Suprapubic skin (tissue), 4 donors: Measurements from ENCODE around the gene RNASE8. TPM values are rescaled to one million over a fixed set of nuclear protein-coding genes. Genes with fewer than 3 reads are reported as not detected.

Source experiments
- DNase-seq, 2 donors: peaks; one replicate each; pipeline ENCODE4 v3.0.0-alpha.2; 2019; ENCODE audit warnings: low spot score in 2 of 2
- H3K27ac ChIP-seq: fragments of 200-600 bp; sonication (generic); one replicate; pipeline ENCODE4 v1.5.1; 2019
- H3K27me3 ChIP-seq: fragments of 200-600 bp; sonication (generic); one replicate; pipeline ENCODE4 v1.5.1; 2019
- H3K36me3 ChIP-seq: fragments of 200-600 bp; sonication (generic); one replicate; pipeline ENCODE4 v1.5.1; 2019
- H3K4me1 ChIP-seq: fragments of 200-600 bp; sonication (generic); one replicate; pipeline ENCODE4 v1.5.1; 2019
- H3K4me3 ChIP-seq: fragments of 200-600 bp; sonication (generic); one replicate; pipeline ENCODE4 v1.5.1; 2019; ENCODE audit warnings: mild to moderate bottlenecking
- H3K9me3 ChIP-seq: fragments of 200-600 bp; sonication (generic); one replicate; pipeline ENCODE4 v1.5.1; 2019
- EP300 ChIP-seq: sonication (generic); formaldehyde crosslinking; IDR thresholded peaks from one replicate; pipeline ENCODE4 v1.6.1; 2017; ENCODE audit warnings: antibody characterized with exemption
- POLR2A ChIP-seq, 2 donors: fragments of 450-650 bp; IDR thresholded peaks; one replicate each; pipeline ENCODE4 v1.6.1; 2017; ENCODE audit warnings: antibody characterized with exemption in 2 of 2, mild to moderate bottlenecking in 2 of 2, moderate library complexity in 2 of 2
- POLR2AphosphoS5 ChIP-seq, 3 donors: sonication (generic); formaldehyde crosslinking; IDR thresholded peaks; one replicate each; pipeline ENCODE4 v1.6.1; 2017; ENCODE audit warnings: antibody characterized with exemption in 3 of 3
- WGBS: methylation state at CpG from one replicate; pipeline ENCODE4 v1.1.5; 2018; 5-methylcytosine and 5-hydroxymethylcytosine counted together
- total RNA-seq, 4 donors: library from RNA; depleted of rRNA; stranded (reverse); fragments of >200 nt; gene quantifications; one replicate each; pipeline ENCODE4 v1.1.0, GENCODE V29; 2016
- TF ChIP-seq, protein P1 (sequence below), 2 donors: fragments of 200-600 bp in 1 of 2; fragments of 450-650 bp in 1 of 2; sonication (generic) in 1 of 2; IDR thresholded peaks; one replicate each; pipeline ENCODE4 v1.5.1; 2016 to 2019; ENCODE audit warnings: antibody characterized with exemption in 2 of 2, mild to moderate bottlenecking in 1 of 2, moderate library complexity in 1 of 2

RNASE8 gene
- total RNA-seq, 4 donors from 2014 or later, result not detected

DNA sequence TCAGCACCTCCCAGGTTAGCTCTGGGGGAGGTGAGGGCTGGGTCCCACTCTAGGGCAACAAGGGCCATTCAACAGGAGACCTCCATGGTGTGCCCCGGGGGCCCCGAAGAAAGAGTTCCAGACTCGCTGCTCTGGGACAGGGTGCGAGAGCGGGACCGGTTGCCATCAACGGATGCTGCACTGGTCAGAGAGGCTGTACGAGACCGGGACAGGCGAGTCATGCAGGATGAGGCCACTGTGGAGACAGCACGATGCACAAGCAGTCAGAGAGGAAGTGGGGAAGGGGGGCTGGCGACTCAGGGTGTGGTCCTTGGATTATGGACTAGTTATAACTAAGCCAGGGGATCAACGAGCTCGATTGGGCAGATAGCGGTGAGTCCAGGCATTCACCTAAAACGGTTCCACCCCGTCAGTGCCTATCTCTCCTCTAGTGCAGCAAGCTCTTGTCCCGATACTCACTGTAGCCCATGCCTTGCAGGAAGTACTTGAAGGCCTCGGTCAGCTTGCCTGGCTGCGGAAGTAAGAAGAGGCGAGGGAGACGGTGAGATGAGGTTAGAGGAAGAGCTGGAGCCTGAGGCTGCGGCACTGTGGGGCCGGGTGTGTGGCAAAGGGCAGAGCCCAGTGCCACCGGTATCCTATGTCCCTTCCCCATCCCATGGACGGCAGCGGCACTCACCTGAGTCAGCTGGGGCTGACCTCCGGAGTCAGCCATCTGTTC is 39.9 kb upstream of the RNASE8 start:
- DNase-seq, result peak in 1 of 2 donors; percentile 71
- Histone ChIP-seq H3K27ac (no peak overlapping the region), H3K4me3 (no peak overlapping the region), H3K27me3 (no peaks in the 10 kb centered on the region), H3K36me3 (peaks cover 50% of the 10 kb centered on the region), H3K9me3 (no peaks in the 10 kb centered on the region), H3K4me1 (peaks cover 27% of the 10 kb centered on the region)
- TF ChIP-seq, protein P1, sequence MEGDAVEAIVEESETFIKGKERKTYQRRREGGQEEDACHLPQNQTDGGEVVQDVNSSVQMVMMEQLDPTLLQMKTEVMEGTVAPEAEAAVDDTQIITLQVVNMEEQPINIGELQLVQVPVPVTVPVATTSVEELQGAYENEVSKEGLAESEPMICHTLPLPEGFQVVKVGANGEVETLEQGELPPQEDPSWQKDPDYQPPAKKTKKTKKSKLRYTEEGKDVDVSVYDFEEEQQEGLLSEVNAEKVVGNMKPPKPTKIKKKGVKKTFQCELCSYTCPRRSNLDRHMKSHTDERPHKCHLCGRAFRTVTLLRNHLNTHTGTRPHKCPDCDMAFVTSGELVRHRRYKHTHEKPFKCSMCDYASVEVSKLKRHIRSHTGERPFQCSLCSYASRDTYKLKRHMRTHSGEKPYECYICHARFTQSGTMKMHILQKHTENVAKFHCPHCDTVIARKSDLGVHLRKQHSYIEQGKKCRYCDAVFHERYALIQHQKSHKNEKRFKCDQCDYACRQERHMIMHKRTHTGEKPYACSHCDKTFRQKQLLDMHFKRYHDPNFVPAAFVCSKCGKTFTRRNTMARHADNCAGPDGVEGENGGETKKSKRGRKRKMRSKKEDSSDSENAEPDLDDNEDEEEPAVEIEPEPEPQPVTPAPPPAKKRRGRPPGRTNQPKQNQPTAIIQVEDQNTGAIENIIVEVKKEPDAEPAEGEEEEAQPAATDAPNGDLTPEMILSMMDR (IDR thresholded peaks at IDR 0.05), result no peak
- TF ChIP-seq EP300, result no peak
- no peak for TF ChIP-seq POLR2AphosphoS5 (IDR thresholded peaks at IDR 0.05)
- no peak for TF ChIP-seq POLR2A (IDR thresholded peaks at IDR 0.05)
- 75% methylated on average over 28 of the region's 28 CpGs for WGBS

DNA sequence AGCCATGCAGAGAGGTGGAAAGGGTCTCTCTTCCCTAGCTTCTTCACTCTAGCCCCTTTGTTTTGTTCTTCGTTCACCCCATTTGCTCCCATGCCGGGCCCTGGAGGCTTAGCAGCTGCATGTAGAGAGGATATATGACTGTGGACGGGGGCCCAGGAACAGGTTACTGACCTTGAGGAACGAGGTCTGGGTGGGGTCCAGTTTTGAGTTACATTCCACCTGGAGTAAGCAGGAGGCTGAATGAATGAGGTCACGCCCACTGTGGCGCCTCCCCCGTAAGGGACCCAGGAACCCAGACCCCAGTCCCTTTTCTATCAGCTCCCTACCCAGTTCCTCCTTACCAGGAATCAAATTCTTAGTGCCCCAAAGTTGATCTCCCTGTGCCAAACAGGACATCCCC is 39.3 kb upstream of the RNASE8 start:
- WGBS, result 76% methylated on average over 7 of the region's 7 CpGs
- Histone ChIP-seq H3K36me3 (peaks cover 50% of the 10 kb centered on the region), H3K4me3 (no peak overlapping the region), H3K27me3 (no peaks in the 10 kb centered on the region), H3K27ac (no peak overlapping the region), H3K9me3 (no peaks in the 10 kb centered on the region), H3K4me1 (peaks cover 33% of the 10 kb centered on the region)
- peak in 1 of 2 donors; percentile 53 for DNase-seq
- TF ChIP-seq POLR2AphosphoS5 (IDR thresholded peaks at IDR 0.05) (no peak), POLR2A (IDR thresholded peaks at IDR 0.05) (no peak), EP300 (no peak)
- TF ChIP-seq, protein P1 (IDR thresholded peaks at IDR 0.05), result no peak

DNA sequence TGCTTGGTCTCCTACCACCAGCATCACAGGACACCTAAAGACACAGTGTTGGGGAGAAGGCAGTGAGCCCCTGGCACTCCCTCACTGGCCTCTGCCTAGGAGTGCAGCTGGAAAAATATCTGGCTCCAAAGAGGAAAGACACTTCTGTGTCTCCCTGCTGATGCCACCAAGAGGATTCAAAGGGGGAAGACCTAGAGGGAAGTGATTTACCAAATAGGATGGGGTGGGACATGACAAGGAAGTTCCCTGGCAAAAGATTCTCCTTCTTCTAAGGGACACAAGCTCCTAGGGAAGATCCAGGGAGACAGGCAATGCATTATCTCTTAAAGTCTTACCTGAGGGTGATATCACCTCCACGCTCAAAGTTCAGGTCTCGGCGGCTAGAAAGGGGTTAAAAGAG is 38.8 kb upstream of the RNASE8 start:
- H3K4me1 ChIP-seq, result peaks cover 38% of the 10 kb centered on the region
- H3K9me3 ChIP-seq, result no peaks in the 10 kb centered on the region
- WGBS, result 90% methylated on average over 3 of the region's 3 CpGs
- no peak overlapping the region for H3K4me3 ChIP-seq
- no peak for TF ChIP-seq POLR2A (IDR thresholded peaks at IDR 0.05)
- TF ChIP-seq EP300, result no peak
- TF ChIP-seq, protein P1 (IDR thresholded peaks at IDR 0.05), result no peak
- TF ChIP-seq POLR2AphosphoS5 (IDR thresholded peaks at IDR 0.05), result no peak
- H3K27ac ChIP-seq, result no peak overlapping the region
- H3K36me3 ChIP-seq, result peaks cover 50% of the 10 kb centered on the region
- no peaks in the 10 kb centered on the region for H3K27me3 ChIP-seq
- DNase-seq, result peak in 1 of 2 donors; percentile 12

DNA sequence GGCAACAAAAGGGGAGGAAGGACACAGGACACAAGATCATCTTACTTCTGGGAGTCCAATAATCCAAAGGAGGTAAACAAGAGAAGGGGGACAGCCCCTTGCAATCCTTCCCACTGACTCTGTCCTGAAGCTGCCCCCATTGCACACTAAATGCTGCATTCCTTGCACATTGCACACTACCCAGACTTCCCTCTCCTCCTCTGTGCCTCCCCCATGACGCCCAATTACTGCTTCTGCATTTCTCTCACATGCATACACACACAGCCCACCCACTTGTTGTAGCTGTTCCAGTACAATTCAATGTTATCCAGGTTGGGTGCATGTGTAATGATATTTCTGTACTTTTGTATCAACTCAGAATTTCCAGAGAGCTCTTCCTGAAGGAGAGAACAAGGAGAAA is 38.3 kb upstream of the RNASE8 start:
- H3K27ac ChIP-seq, result no peak overlapping the region
- peak in 1 of 2 donors; percentile 40 for DNase-seq
- no peak overlapping the region for H3K4me3 ChIP-seq
- no peaks in the 10 kb centered on the region for H3K9me3 ChIP-seq
- WGBS, result 61% methylated on average over 1 of the region's 1 CpG
- peaks cover 50% of the 10 kb centered on the region for H3K36me3 ChIP-seq
- no peak for TF ChIP-seq POLR2A (IDR thresholded peaks at IDR 0.05)
- no peak for TF ChIP-seq POLR2AphosphoS5 (IDR thresholded peaks at IDR 0.05)
- no peak for TF ChIP-seq EP300
- TF ChIP-seq, protein P1 (IDR thresholded peaks at IDR 0.05), result no peak
- H3K4me1 ChIP-seq, result peaks cover 44% of the 10 kb centered on the region
- no peaks in the 10 kb centered on the region for H3K27me3 ChIP-seq

DNA sequence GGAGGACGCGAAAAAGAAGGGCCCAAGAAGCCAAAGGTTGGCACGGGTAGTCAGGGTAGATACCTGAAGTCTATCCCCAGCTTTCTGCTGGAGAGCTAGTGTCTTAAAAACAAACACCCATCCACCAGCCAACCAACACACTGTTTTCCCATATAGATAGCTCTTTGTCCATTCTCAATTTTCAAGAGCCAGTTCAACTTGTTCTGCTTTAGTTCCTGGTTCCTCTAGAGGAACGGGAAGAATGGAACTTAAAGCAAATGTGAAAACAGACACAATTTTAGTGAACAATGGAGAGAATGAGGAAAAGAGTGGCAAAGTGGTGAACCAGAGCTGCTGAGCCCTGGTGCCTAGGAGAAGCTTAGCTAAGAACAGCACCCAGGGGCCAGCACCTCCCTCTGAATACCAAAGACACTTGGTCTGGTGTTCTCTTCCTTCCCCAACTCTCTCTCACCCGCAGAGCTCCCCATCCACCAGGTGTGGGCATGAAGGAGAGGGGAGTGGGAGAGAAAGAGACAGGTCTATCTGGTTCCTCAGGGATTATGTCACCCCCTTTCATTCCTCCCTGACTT is 36.6 kb upstream of the RNASE8 start:
- no peak overlapping the region for H3K4me3 ChIP-seq

More for the DNA sequence above, 36.6 kb upstream of the RNASE8 start:
- Histone ChIP-seq H3K9me3 (no peaks in the 10 kb centered on the region), H3K27ac (peak overlapping the region; percentile 94), H3K27me3 (no peaks in the 10 kb centered on the region), H3K4me1 (peaks cover 50% of the 10 kb centered on the region), H3K36me3 (peaks cover 49% of the 10 kb centered on the region)
- 81% methylated on average over 5 of the region's 5 CpGs for WGBS
- TF ChIP-seq POLR2A (IDR thresholded peaks at IDR 0.05), result no peak
- TF ChIP-seq POLR2AphosphoS5 (IDR thresholded peaks at IDR 0.05), result no peak
- no peak for TF ChIP-seq EP300
- TF ChIP-seq, protein P1 (IDR thresholded peaks at IDR 0.05), result no peak
- DNase-seq, result peak in 1 of 2 donors; percentile 62
